ENCODE data around the gene FAM13C. TPM values are rescaled to one million over a fixed set of nuclear protein-coding genes. Genes with fewer than 3 reads are reported as not detected.

FAM13C gene
- total and polyA plus RNA-seq, 2 of the 4 experiments (the other 2 are of a cell fraction), result 1.6 to 2.9 TPM

DNA sequence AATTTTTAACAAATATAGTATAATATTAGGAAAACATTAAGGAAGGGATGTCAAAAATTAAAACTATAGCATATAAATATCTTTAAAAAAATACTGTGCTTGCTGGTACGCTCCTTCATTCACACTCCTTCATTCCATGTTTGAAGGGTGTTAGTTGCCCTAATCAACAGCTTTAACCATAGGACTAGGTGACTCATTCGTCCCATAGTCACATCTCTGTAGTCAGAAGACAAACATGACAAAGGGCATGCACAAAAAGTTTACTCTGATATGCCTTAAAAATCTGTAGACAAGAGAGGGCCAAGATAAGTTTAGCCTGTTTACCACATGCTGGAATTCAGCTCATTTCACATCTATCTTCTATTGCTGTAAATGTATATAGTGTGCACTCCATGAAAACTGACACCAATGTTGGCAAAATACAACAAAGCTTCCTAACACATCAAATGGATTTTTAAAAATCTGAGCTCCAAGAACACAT lies 646 bp downstream of the FAM13C start:
- Histone ChIP-seq H2BK120ac (ENCODE audit: low read depth, low read length) (peak overlapping the region; percentile 90), H2AFZ (replicated peaks; ENCODE audit: low read length, poor library complexity) (no peak overlapping the region), H2BK15ac (ENCODE audit: low read depth, low read length) (no peak overlapping the region; the same call in 2 of the 3 replicates), H3K9me1 (ENCODE audit: insufficient read depth, low read length) (no peaks in the 10 kb centered on the region), H2BK20ac (ENCODE audit: low read depth, low read length) (no peak overlapping the region), H3K14ac (replicated peaks; ENCODE audit: low read depth, low read length) (peak overlapping the region; percentile 88; the same call in 1 of the 2 replicates), H2BK5ac (ENCODE audit: low read depth, low read length, poor library complexity, severe bottlenecking) (peak overlapping the region; percentile 78), H4K20me1 (ENCODE audit: insufficient read depth, low read length) (no peaks in the 10 kb centered on the region), H3K18ac (ENCODE audit: low read depth, low read length) (peak overlapping the region; percentile 95; the same call in 1 of the 2 replicates), H3K23ac (ENCODE audit: low read depth, low read length) (peak overlapping the region; percentile 85; the same call in 1 of the 2 replicates), H3K36me3 (ENCODE audit: control insufficient read depth, insufficient read depth, low read length) (no peaks in the 10 kb centered on the region), H4K5ac (ENCODE audit: low read depth, low read length) (no peak overlapping the region; the same call in 1 of the 2 replicates), H3K27ac (ENCODE audit: insufficient read depth, low read length) (peak overlapping the region; percentile 73; the same call in 1 of the 2 replicates), H2AK9ac (replicated peaks; ENCODE audit: low read depth, low read length, poor library complexity) (no peak overlapping the region), H3K4me1 (ENCODE audit: control insufficient read depth, insufficient read depth, low read length) (peaks cover 8% of the 10 kb centered on the region), H3K4me2 (ENCODE audit: low read depth, low read length) (peak overlapping the region; percentile 98), H3K4me3 (ENCODE audit: insufficient read depth, low read depth, low read length) (peak overlapping the region; percentile 84), H3K9ac (ENCODE audit: low read depth, low read length) (peak overlapping the region; percentile 71), H3K56ac (ENCODE audit: extremely low read depth, insufficient read depth, low read length) (peak overlapping the region; percentile 14; the same call in 1 of the 2 replicates), H2AK5ac (ENCODE audit: low read depth, low read length) (no peak overlapping the region), H3K79me1 (ENCODE audit: low read depth in 1 of 2, low read length in 2 of 2) (0 out of 4 replicates have a peak, but pooled peaks cover 0 to 5% of the 10 kb centered on the region in 2 experiments), H3K4ac (ENCODE audit: low read depth, low read length) (peak overlapping the region; percentile 79; the same call in 1 of the 2 replicates), H4K91ac (ENCODE audit: insufficient read depth, low read depth, low read length) (no peak overlapping the region), H3K9me3 (ENCODE audit: control insufficient read depth, insufficient read depth, low read length) (no peaks in the 10 kb centered on the region), H3K27me3 (ENCODE audit: control insufficient read depth, insufficient read depth, low read length) (no peaks in the 10 kb centered on the region), H4K8ac (ENCODE audit: low read depth in 2 of 2, low read length in 2 of 2) (peak overlapping the region; percentile 7 to 80; a peak in 3 of 4 replicates)
- ChIA-PET POLR2A (ENCODE audit: unreplicated experiment) (interaction anchor here (0.6 kb wide), 1 partner anchor 13 kb away, joined by 3 read pairs; no protein-coding TSS in a partner anchor), CTCF (interaction anchor here (0.6 kb wide), 1 partner anchor 632 kb away, joined by 3 read pairs; no protein-coding TSS in a partner anchor)
- in situ Hi-C loops (cut with MboI; ENCODE audit: low sequenced_read_pairs), result no loop called here
- no CpG with 5 or more reads among the region's 2 CpGs for WGBS, 2 experiments (ENCODE audit: extremely low coverage in 2 of 2, insufficient read length in 1 of 2)
- TF ChIP-seq RAD21 (IDR thresholded peaks at IDR 0.05; ENCODE audit: low read length), result no peak
- TF ChIP-seq POLR2A (IDR thresholded peaks at IDR 0.05; ENCODE audit: low read depth, low read length), result no peak
- TF ChIP-seq FOS (IDR thresholded peaks at IDR 0.05; ENCODE audit: low read depth, low read length), result no peak
- TF ChIP-seq NFE2L2 (IDR thresholded peaks at IDR 0.05; ENCODE audit: low read depth, low read length), result no peak
- no peak for TF ChIP-seq RCOR1 (IDR thresholded peaks at IDR 0.05; ENCODE audit: insufficient replicate concordance, low read length)
- TF ChIP-seq SMC3 (IDR thresholded peaks at IDR 0.05; ENCODE audit: low read depth, low read length), result no peak
- TF ChIP-seq MAZ (IDR thresholded peaks at IDR 0.05; ENCODE audit: borderline replicate concordance, low read depth, low read length), result no peak
- no peak for TF ChIP-seq RFX5 (IDR thresholded peaks at IDR 0.05; ENCODE audit: low read depth, low read length)
- BruUV-seq (replicated peaks), result no TSS peak
- ATAC-seq (ENCODE audit: low read depth), result peak; percentile 5
- intact Hi-C loops (cut with micrococcal nuclease), result no loop called here
- dilution Hi-C loops (cut with HindIII; ENCODE audit: low sequenced_read_pairs, unreplicated experiment), result no loop called here
- DNase-seq, result peak; percentile 4
